ENCODE results near the gene C14orf180.

The C14orf180 gene

GRCh38 chr14:104579507-104579906, at the start of gene C14orf180:
Gene C14orf180, plus strand, starts transcription at chr14:104579764. Its CDS starts 6,667 bp downstream, at chr14:104586431.
- no peak for DNase-seq (ENCODE audit: low read depth in 3 of 3)

GRCh38 chr14:104530646-104531045, 48.9 kb upstream of the C14orf180 start:
- DNase-seq (ENCODE audit: low read depth in 3 of 3): no peak

- DNase-seq (ENCODE audit: low read depth in 3 of 3): no peak
These were observed 48.0 kb upstream of the C14orf180 start for GRCh38 chr14:104531421-104532190.

- DNase-seq (ENCODE audit: low read depth in 3 of 3): no peak
These were observed 47.4 kb upstream of the C14orf180 start for GRCh38 chr14:104532191-104532555.

GRCh38 chr14:104534036-104534435, 45.5 kb upstream of the C14orf180 start:
- no peak for DNase-seq (ENCODE audit: low read depth in 3 of 3)

GRCh38 chr14:104536942-104537612, 42.5 kb upstream of the C14orf180 start:
- no peak for DNase-seq (ENCODE audit: low read depth in 3 of 3)

GRCh38 chr14:104537613-104537988, 42.0 kb upstream of the C14orf180 start:
- DNase-seq (ENCODE audit: low read depth in 3 of 3): no peak

GRCh38 chr14:104541905-104542465, 37.6 kb upstream of the C14orf180 start:
- DNase-seq (ENCODE audit: low read depth in 3 of 3): no peak

GRCh38 chr14:104542871-104543830, 36.4 kb upstream of the C14orf180 start:
- no peak for DNase-seq (ENCODE audit: low read depth in 3 of 3)

- DNase-seq (ENCODE audit: low read depth in 3 of 3): no peak
These were observed 35.1 kb upstream of the C14orf180 start for GRCh38 chr14:104544362-104544961.

- no peak for DNase-seq (ENCODE audit: low read depth in 3 of 3)
These were observed 34.2 kb upstream of the C14orf180 start for GRCh38 chr14:104545151-104545941.

GRCh38 chr14:104545942-104546501, 33.5 kb upstream of the C14orf180 start:
- DNase-seq (ENCODE audit: low read depth in 3 of 3): no peak

- no peak for DNase-seq (ENCODE audit: low read depth in 3 of 3)
These were observed 32.8 kb upstream of the C14orf180 start for GRCh38 chr14:104546591-104547309.

GRCh38 chr14:104547310-104547997, 32.1 kb upstream of the C14orf180 start:
- no peak for DNase-seq (ENCODE audit: low read depth in 3 of 3)

GRCh38 chr14:104547998-104548700, 31.4 kb upstream of the C14orf180 start:
- no peak for DNase-seq (ENCODE audit: low read depth in 3 of 3)

GRCh38 chr14:104548802-104549535, 30.6 kb upstream of the C14orf180 start:
- no peak for DNase-seq (ENCODE audit: low read depth in 3 of 3)

GRCh38 chr14:104549536-104550339, 29.8 kb upstream of the C14orf180 start:
- no peak for DNase-seq (ENCODE audit: low read depth in 3 of 3)

Data from stimulated activated CD4-positive, alpha-beta T cell treated with anti-CD3 and anti-CD28 coated beads, TNF-alpha, amount 100 ng/mL, for 48 hours (primary cell).